HCT116 (cell line): ENCODE data around the gene RNGTT. TPM values are rescaled to one million over a fixed set of nuclear protein-coding genes. Genes with fewer than 3 reads are reported as not detected.

ENCODE experiments used
- ATAC-seq: fragments of 200-7000 bp; cut with Tn5 transposase; 2 replicates; pipeline ENCODE4 v1.9.1; 2020; ENCODE audit warnings: mild to moderate bottlenecking, moderate library complexity
- BruUV-seq: library from RNA; stranded (reverse); fragments of 400-500 nt; replicated peaks from 2 replicates; lab custom pipeline; 2021; lab: Mats Ljungman, UMichigan
- CTCF ChIA-PET: fragments of 300-600 bp; sonication (Branson Sonifier 250); formaldehyde crosslinking; loops from one replicate; lab custom pipeline; 2021; ENCODE audit warnings: antibody characterized with exemption; lab: Charles Lee
- POLR2A ChIA-PET: fragments of 300-600, 350-600 bp; sonication (Branson Sonifier 250); formaldehyde crosslinking; loops from one replicate; lab custom pipeline; 2021; ENCODE audit warnings: antibody characterized with exemption; lab: Charles Lee
- RAD21 ChIA-PET, 2 experiments: fragments of 300-600 bp; sonication (Branson Sonifier 250); formaldehyde crosslinking; loops; one replicate each; lab custom pipeline; 2023; ENCODE audit warnings: low total read pairs in 2 of 2; ENCODE audit not compliant: uncharacterized antibody in 2 of 2, unreplicated experiment in 2 of 2, low non-redundant PET in 1 of 2; lab: Charles Lee
- DNase-seq: peaks from one replicate; pipeline ENCODE4 v3.0.0-alpha.2; 2010; ENCODE audit warnings: low read depth, low spot score
- H2AFZ ChIP-seq: fragments of 200-600 bp; shearing (Covaris generic), sonication (generic); 2 replicates; pipeline ENCODE4 v1.6.1; 2017; ENCODE audit warnings: low read depth, mixed run types, mixed read lengths, antibody characterized with exemption, low read length; ENCODE audit not compliant: poor library complexity, severe bottlenecking
- H3K27ac ChIP-seq: 2 replicates; pipeline ENCODE4 v1.5.1; 2012; ENCODE audit warnings: low read depth, low read length
- H3K27me3 ChIP-seq: fragments of 200-600 bp; sonication (generic); 2 replicates; pipeline ENCODE4 v1.6.1; 2016; ENCODE audit warnings: mixed run types, low read length, mixed read lengths; ENCODE audit not compliant: insufficient read depth
- H3K36me3 ChIP-seq, 2 experiments: fragments of 200-500 bp in 1 of 2; fragments of 200-600 bp in 1 of 2; sonication (Bioruptor generic) in 1 of 2; sonication (generic) in 1 of 2; 2 replicates each; pipeline versions ENCODE4 v1.5.1 to v1.6.1; 2014 to 2016; ENCODE audit warnings: low read length in 2 of 2, inconsistent platforms in 1 of 2, mixed read lengths in 1 of 2, mixed run types in 1 of 2; ENCODE audit not compliant: insufficient read depth in 2 of 2, control insufficient read depth in 1 of 2
- H3K4me1 ChIP-seq, 2 experiments: fragments of 200-600 bp in 1 of 2; sonication (generic) in 1 of 2; 2 replicates each; pipeline versions ENCODE4 v1.5.1 to v1.6.1; 2012 to 2017; ENCODE audit warnings: low read length in 2 of 2, inconsistent platforms in 1 of 2, mild to moderate bottlenecking in 1 of 2, mixed read lengths in 1 of 2, mixed run types in 1 of 2, moderate library complexity in 1 of 2; ENCODE audit not compliant: insufficient read depth in 2 of 2, control insufficient read depth in 1 of 2
- H3K4me2 ChIP-seq: fragments of 200-600 bp; sonication (generic); 2 replicates; pipeline ENCODE4 v1.6.1; 2017; ENCODE audit warnings: mixed run types, low read length, mixed read lengths
- H3K4me3 ChIP-seq, 2 experiments: fragments of 200-600 bp in 1 of 2; sonication (generic) in 1 of 2; replicated peaks in 1 of 2; 2 replicates each; pipeline ENCODE4 v1.5.1; 2011 to 2016; ENCODE audit warnings: low read length in 2 of 2, control low read depth in 1 of 2, low read depth in 1 of 2, mild to moderate bottlenecking in 1 of 2, mixed read lengths in 1 of 2, mixed run types in 1 of 2
- H3K79me2 ChIP-seq: fragments of 200-600 bp; sonication (generic); 2 replicates; pipeline ENCODE4 v1.6.1; 2017; ENCODE audit warnings: mild to moderate bottlenecking, mixed run types, low read length, moderate library complexity, mixed read lengths; ENCODE audit not compliant: insufficient read depth
- H3K9ac ChIP-seq: fragments of 200-600 bp; sonication (generic); 2 replicates; pipeline ENCODE4 v1.6.1; 2016; ENCODE audit warnings: low read length, mixed read lengths
- H3K9me2 ChIP-seq: fragments of 200-600 bp; sonication (generic), shearing (Covaris generic); 2 replicates; pipeline ENCODE4 v1.6.1; 2017; ENCODE audit warnings: mixed run types, mild to moderate bottlenecking, moderate library complexity; ENCODE audit not compliant: insufficient read depth
- H3K9me3 ChIP-seq, 2 experiments: fragments of 200-500 bp in 1 of 2; fragments of 200-600 bp in 1 of 2; sonication (Bioruptor generic) in 1 of 2; sonication (generic) in 1 of 2; 2 replicates each; pipeline ENCODE4 v1.6.1; 2014 to 2017; ENCODE audit warnings: low read length in 2 of 2, mixed read lengths in 2 of 2, inconsistent platforms in 1 of 2, low read depth in 1 of 2, mild to moderate bottlenecking in 1 of 2, mixed run types in 1 of 2, moderate library complexity in 1 of 2; ENCODE audit not compliant: control insufficient read depth in 1 of 2, insufficient read depth in 1 of 2
- H4K20me1 ChIP-seq: fragments of 200-600 bp; sonication (generic), shearing (Covaris generic); 2 replicates; pipeline ENCODE4 v1.6.1; 2017; ENCODE audit warnings: mixed run types, mild to moderate bottlenecking, moderate library complexity; ENCODE audit not compliant: insufficient read depth
- CBX3 ChIP-seq: IDR thresholded peaks from 2 replicates; pipeline ENCODE4 v1.6.1; 2012; ENCODE audit warnings: low read depth
- CEBPB ChIP-seq: IDR thresholded peaks from 2 replicates; pipeline ENCODE4 v1.6.1; 2012; ENCODE audit warnings: low read depth
- EGR1 ChIP-seq: IDR thresholded peaks from 2 replicates; pipeline ENCODE4 v1.6.1; 2012; ENCODE audit warnings: low read depth
- EZH2 ChIP-seq: fragments of 200-600 bp; sonication (generic); IDR thresholded peaks from 2 replicates; pipeline ENCODE4 v1.6.1; 2017; ENCODE audit warnings: antibody characterized with exemption, mixed run types
- JUND ChIP-seq: IDR thresholded peaks from 2 replicates; pipeline ENCODE4 v1.6.1; 2012
- POLR2AphosphoS5 ChIP-seq: IDR thresholded peaks from 2 replicates; pipeline ENCODE4 v1.6.1; 2011; ENCODE audit warnings: mild to moderate bottlenecking, low read depth, low read length, moderate library complexity
- RAD21 ChIP-seq: IDR thresholded peaks from 2 replicates; pipeline ENCODE4 v1.6.1; 2012; ENCODE audit warnings: low read depth, mild to moderate bottlenecking
- REST ChIP-seq: IDR thresholded peaks from 2 replicates; pipeline ENCODE4 v1.6.1; 2012; ENCODE audit warnings: low read depth
- SIN3A ChIP-seq: IDR thresholded peaks from 2 replicates; pipeline ENCODE4 v1.6.1; 2012; ENCODE audit warnings: low read depth
- SP1 ChIP-seq: IDR thresholded peaks from 2 replicates; pipeline ENCODE4 v1.6.1; 2012; ENCODE audit warnings: low read depth
- SRF ChIP-seq: IDR thresholded peaks from 2 replicates; pipeline ENCODE4 v1.6.1; 2012; ENCODE audit warnings: low read depth
- TCF7L2 ChIP-seq: IDR thresholded peaks from 2 replicates; pipeline ENCODE4 v1.7.0; 2011; ENCODE audit warnings: borderline replicate concordance, inconsistent platforms; ENCODE audit not compliant: insufficient read depth, insufficient read length; ENCODE audit errors: extremely low read depth
- ZNF274 ChIP-seq: fragments of 200-500 bp; sonication (Bioruptor generic); IDR thresholded peaks from 2 replicates; pipeline ENCODE4 v1.6.1; 2014; ENCODE audit warnings: mild to moderate bottlenecking, low read depth, low read length, inconsistent platforms
- intact Hi-C: fragments of 100-400 bp; cut with micrococcal nuclease; formaldehyde crosslinking; loops from 2 replicates; pipeline ENCODE4 v1.10.0; 2022
- total RNA-seq: library from RNA; stranded (reverse); gene quantifications from one replicate; pipeline ENCODE4 v1.2.1, GENCODE V29; 2021; ENCODE audit not compliant: unreplicated experiment
- TF ChIP-seq, protein P1 (sequence below): IDR thresholded peaks from 2 replicates; pipeline ENCODE4 v1.6.1; 2012
- TF ChIP-seq, protein P2 (sequence below): IDR thresholded peaks from 2 replicates; pipeline ENCODE4 v1.6.1; 2012

Gene RNGTT
- total RNA-seq, 1 experiment from 2014 or later = 23.0 TPM

GRCh38 chr6:88843040-88843439 lies 120.4 kb downstream of the RNGTT start:
- H3K36me3 ChIP-seq = no peaks in the 10 kb centered on the region
- CTCF ChIA-PET = no interaction called here
- H3K4me1 ChIP-seq = no peaks in the 10 kb centered on the region
- H3K4me2 ChIP-seq = no peak overlapping the region
- H3K27me3 ChIP-seq = no peaks in the 10 kb centered on the region
- no peak overlapping the region for H3K4me3 ChIP-seq
- H3K9me2 ChIP-seq = no peaks in the 10 kb centered on the region
- H3K9me3 ChIP-seq = no peaks in the 10 kb centered on the region
- RAD21 ChIA-PET = no interaction called here
- DNase-seq = no peak
- no peak overlapping the region for H2AFZ ChIP-seq
- no peak for TF ChIP-seq RAD21
- TF ChIP-seq POLR2AphosphoS5 = no peak
- no peak for TF ChIP-seq JUND
- TF ChIP-seq ZNF274 = no peak
- TF ChIP-seq CBX3 = no peak
- TF ChIP-seq EGR1 = no peak
- TF ChIP-seq SIN3A = no peak
- TF ChIP-seq EZH2 = no peak
- TF ChIP-seq, protein P1, sequence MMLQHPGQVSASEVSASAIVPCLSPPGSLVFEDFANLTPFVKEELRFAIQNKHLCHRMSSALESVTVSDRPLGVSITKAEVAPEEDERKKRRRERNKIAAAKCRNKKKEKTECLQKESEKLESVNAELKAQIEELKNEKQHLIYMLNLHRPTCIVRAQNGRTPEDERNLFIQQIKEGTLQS = no peak
- TF ChIP-seq, protein P2, sequence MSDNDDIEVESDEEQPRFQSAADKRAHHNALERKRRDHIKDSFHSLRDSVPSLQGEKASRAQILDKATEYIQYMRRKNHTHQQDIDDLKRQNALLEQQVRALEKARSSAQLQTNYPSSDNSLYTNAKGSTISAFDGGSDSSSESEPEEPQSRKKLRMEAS = no peak
- TF ChIP-seq SRF = no peak
- no peak for TF ChIP-seq TCF7L2
- TF ChIP-seq, all 23 proteins: peak for 0
- H3K9ac ChIP-seq = no peak overlapping the region
- no peak overlapping the region for H3K27ac ChIP-seq
- no peak for ATAC-seq
- intact Hi-C loops = no loop called here
- H4K20me1 ChIP-seq = no peaks in the 10 kb centered on the region
- BruUV-seq = no TSS peak
- POLR2A ChIA-PET = no interaction called here
- H3K79me2 ChIP-seq = no peaks in the 10 kb centered on the region

GRCh38 chr6:88842320-88842719 lies 121.1 kb downstream of the RNGTT start:
- H3K9ac ChIP-seq = no peak overlapping the region
- no peak overlapping the region for H3K27ac ChIP-seq
- POLR2A ChIA-PET = no interaction called here
- no TSS peak for BruUV-seq
- no peaks in the 10 kb centered on the region for H4K20me1 ChIP-seq
- intact Hi-C loops = no loop called here
- H3K36me3 ChIP-seq = no peaks in the 10 kb centered on the region
- no peaks in the 10 kb centered on the region for H3K9me2 ChIP-seq
- H3K4me2 ChIP-seq = no peak overlapping the region
- CTCF ChIA-PET = no interaction called here
- H3K4me3 ChIP-seq = no peak overlapping the region
- no peaks in the 10 kb centered on the region for H3K27me3 ChIP-seq
- no peak overlapping the region for H2AFZ ChIP-seq
- RAD21 ChIA-PET = no interaction called here
- ATAC-seq (no peak), DNase-seq (no peak)
- TF ChIP-seq SP1 = no peak
- no peak for TF ChIP-seq CEBPB
- no peak for TF ChIP-seq SIN3A
- TF ChIP-seq RAD21 = no peak
- TF ChIP-seq REST = no peak
- H3K4me1 ChIP-seq = no peaks in the 10 kb centered on the region
- H3K9me3 ChIP-seq = no peaks in the 10 kb centered on the region
- H3K79me2 ChIP-seq = no peaks in the 10 kb centered on the region
